HepG2 (cell line): Measurements from ENCODE around the gene TMEM41A. TPM values are rescaled to one million over a fixed set of nuclear protein-coding genes. Genes with fewer than 3 reads are reported as not detected.

ENCODE experiments used
- CTCF ChIP-seq: sonication (generic); formaldehyde crosslinking; IDR thresholded peaks from 2 replicates; pipeline ENCODE4 v1.5.0; 2020; ENCODE audit warnings: mild to moderate bottlenecking, missing genetic modification reagents, moderate library complexity
- GABPA ChIP-seq, 2 experiments: IDR thresholded peaks; 2 replicates each; pipeline ENCODE4 v1.6.1; 2011 to 2016; ENCODE audit warnings: low read depth in 2 of 2, low read length in 1 of 2, missing biosample characterization in 1 of 2, missing genetic modification characterization in 1 of 2
- KLF13 ChIP-seq: sonication (generic); formaldehyde crosslinking; IDR thresholded peaks from 2 replicates; pipeline ENCODE4 v1.4.0; 2020; ENCODE audit warnings: mild to moderate bottlenecking, missing genetic modification reagents
- MTF2 ChIP-seq: sonication (generic); formaldehyde crosslinking; IDR thresholded peaks from 2 replicates; pipeline ENCODE4 v1.5.0; 2020; ENCODE audit warnings: missing genetic modification reagents, borderline replicate concordance
- REST ChIP-seq, 2 experiments: IDR thresholded peaks; 2 replicates each; pipeline ENCODE4 v1.6.1; 2011 to 2012; ENCODE audit warnings: low read length in 2 of 2, borderline replicate concordance in 1 of 2, low read depth in 1 of 2, mild to moderate bottlenecking in 1 of 2, moderate library complexity in 1 of 2
- ZBTB40 ChIP-seq, 2 experiments: fragments of 450-650 bp in 1 of 2; sonication (generic) in 1 of 2; formaldehyde crosslinking in 1 of 2; IDR thresholded peaks; 2 replicates each; pipeline versions ENCODE4 v1.6.1 to v1.8.0; 2016 to 2022; ENCODE audit warnings: antibody characterized with exemption in 1 of 2, mild to moderate bottlenecking in 1 of 2, missing genetic modification reagents in 1 of 2
- ZFX ChIP-seq: sonication (generic); formaldehyde crosslinking; IDR thresholded peaks from 2 replicates; pipeline ENCODE4 v1.4.0; 2020; ENCODE audit warnings: mild to moderate bottlenecking, low read depth, missing genetic modification reagents, moderate library complexity
- ZNF282 ChIP-seq: fragments of 450-650 bp; IDR thresholded peaks from 2 replicates; pipeline ENCODE4 v1.6.1; 2018; ENCODE audit not compliant: partially characterized antibody
- ZNF564 ChIP-seq: sonication (generic); formaldehyde crosslinking; IDR thresholded peaks from 2 replicates; pipeline ENCODE4 v1.8.1; 2023; ENCODE audit warnings: mild to moderate bottlenecking, missing genetic modification reagents
- ZNF616 ChIP-seq: sonication (generic); formaldehyde crosslinking; IDR thresholded peaks from 2 replicates; pipeline ENCODE4 v1.5.0; 2020; ENCODE audit warnings: low read depth, mild to moderate bottlenecking, missing genetic modification reagents
- ZNF776 ChIP-seq: sonication (generic); formaldehyde crosslinking; IDR thresholded peaks from 2 replicates; pipeline ENCODE4 v1.4.0; 2020; ENCODE audit warnings: mild to moderate bottlenecking, missing genetic modification reagents
- polyA plus RNA-seq, 8 experiments: library from polyadenylated mRNA; depleted of rRNA in 3 of 8; stranded (reverse) in 7 of 8; unstranded in 1 of 8; fragments of >200 nt; fragmentation: Illumina TruSeq in 4 of 8; extraction: Trizol in 4 of 8; gene quantifications; 2 replicates each; pipeline versions ENCODE4 v1.2.1 to v1.2.3, GENCODE V29; 2011 to 2016; ENCODE audit warnings: low read depth in 4 of 8, missing spikeins in 1 of 8, mixed read lengths in 1 of 8; ENCODE audit not compliant: insufficient read depth in 1 of 8
- total RNA-seq, 5 experiments: library from RNA; depleted of rRNA; stranded (reverse); fragments of >200 nt; fragmentation: Illumina TruSeq; extraction: Trizol; gene quantifications; 2 replicates each; pipeline ENCODE4 v1.2.3, GENCODE V29; 2016; ENCODE audit warnings: low read depth in 1 of 5

The TMEM41A gene
- total and polyA plus RNA-seq, 2 of the 13 experiments (the other 11 are each of a cell fraction or from before 2014, with no cell fraction given), result 30.0 to 40.0 TPM

GRCh38 chr3:185498503-185499396, at the start of gene TMEM41A (continued):
- TF ChIP-seq ZBTB40 (IDR thresholded peaks at IDR 0.05) (peak; percentile 52), ZBTB40 (CRISPR knock-in tag; IDR thresholded peaks at IDR 0.05) (peak; percentile 92), KLF13 (CRISPR knock-in tag) (peak; percentile 59; the same call in 1 of the 2 replicates), GABPA (IDR thresholded peaks at IDR 0.05; ENCODE audit: low read depth, low read length) (peak; percentile 79), GABPA (CRISPR knock-in tag; IDR thresholded peaks at IDR 0.05; ENCODE audit: low read depth) (peak; percentile 82), ZNF564 (CRISPR knock-in tag) (peak; percentile 85), MTF2 (CRISPR knock-in tag) (no peak), CTCF (CRISPR knock-in tag) (peak; percentile 29), ZFX (CRISPR knock-in tag) (peak; percentile 94), ZNF282 (no peak), REST (IDR thresholded peaks at IDR 0.05; ENCODE audit: borderline replicate concordance in 1 of 2, low read depth in 1 of 2, low read length in 2 of 2) (peak in 1 of 2 experiments; percentile 71; a peak in 1 of 4 replicates), ZNF616 (peak; percentile 67; the same call in 1 of the 2 replicates), ZNF776 (CRISPR knock-in tag) (peak; percentile 62; the same call in 1 of the 2 replicates)
